Lung microvascular endothelial cell (primary cell): ENCODE results near the gene SH3PXD2A. TPM values are rescaled to one million over a fixed set of nuclear protein-coding genes. Genes with fewer than 3 reads are reported as not detected.

Source experiments
- DNase-seq, 2 donors: peaks; one replicate each; pipeline versions ENCODE4 v3.0.0 to v3.0.0-alpha.2; 2010; ENCODE audit warnings: low read depth in 2 of 2
- total RNA-seq: library from RNA; depleted of rRNA; stranded (reverse); fragments of >200 nt; gene quantifications from 2 replicates; pipeline ENCODE4 v1.2.1, GENCODE V29; 2014

SH3PXD2A gene
- total RNA-seq, 1 donor from 2014 or later, result 0.99 TPM

- no peak for DNase-seq
Observed at GRCh38 chr10:103690281-103690680, 165.1 kb downstream of the SH3PXD2A start.

GRCh38 chr10:103688491-103688890 lies 166.9 kb downstream of the SH3PXD2A start:
- DNase-seq, result no peak

- no peak for DNase-seq
Observed at GRCh38 chr10:103687718-103688117, 167.7 kb downstream of the SH3PXD2A start.

GRCh38 chr10:103687172-103687571 lies 168.2 kb downstream of the SH3PXD2A start:
- DNase-seq, result no peak

- peak; percentile 59 to 70 for DNase-seq
Observed at GRCh38 chr10:103685880-103686669, 169.3 kb downstream of the SH3PXD2A start.

- no peak for DNase-seq
Observed at GRCh38 chr10:103683851-103684250, 171.5 kb downstream of the SH3PXD2A start.

GRCh38 chr10:103682631-103683030 lies 172.7 kb downstream of the SH3PXD2A start:
- DNase-seq, result no peak

- DNase-seq, result no peak
Observed at GRCh38 chr10:103681617-103682399, 173.6 kb downstream of the SH3PXD2A start.

- DNase-seq, result peak in 1 of 2 donors; percentile 28
Observed at GRCh38 chr10:103680869-103681236, 174.5 kb downstream of the SH3PXD2A start.

GRCh38 chr10:103679096-103679790 lies 176.1 kb downstream of the SH3PXD2A start:
- DNase-seq, result no peak

- peak; percentile 85 to 90 for DNase-seq
Observed at GRCh38 chr10:103678178-103678526, 177.2 kb downstream of the SH3PXD2A start.

- no peak for DNase-seq
Observed at GRCh38 chr10:103677486-103678177, 177.7 kb downstream of the SH3PXD2A start.

- DNase-seq, result no peak
Observed at GRCh38 chr10:103676851-103677417, 178.4 kb downstream of the SH3PXD2A start.

GRCh38 chr10:103676058-103676785 lies 179.2 kb downstream of the SH3PXD2A start:
- no peak for DNase-seq

- DNase-seq, result no peak
Observed at GRCh38 chr10:103673606-103674005, 181.8 kb downstream of the SH3PXD2A start.

- DNase-seq, result no peak
Observed at GRCh38 chr10:103672345-103672744, 183.0 kb downstream of the SH3PXD2A start.

- DNase-seq, result no peak
Observed at GRCh38 chr10:103671126-103671895, 184.1 kb downstream of the SH3PXD2A start.

GRCh38 chr10:103669944-103670343 lies 185.4 kb downstream of the SH3PXD2A start:
- no peak for DNase-seq

- no peak for DNase-seq
Observed at GRCh38 chr10:103669243-103669929, 186.0 kb downstream of the SH3PXD2A start.
